Measurements from ENCODE around the gene POLDIP2. TPM values are rescaled to one million over a fixed set of nuclear protein-coding genes. Genes with fewer than 3 reads are reported as not detected.

Gene POLDIP2
- total and polyA plus RNA-seq, 2 of the 13 experiments (the other 11 are each of a cell fraction or from before 2014, with no cell fraction given) = 85.9 to 114 TPM

- H3K4me3 ChIP-seq (replicated peaks in 1 of 3; ENCODE audit: insufficient read depth in 1 of 3, low read depth in 2 of 3, low read length in 3 of 3) = no peak overlapping the region
- H3K27me3 ChIP-seq (ENCODE audit: control insufficient read depth in 1 of 2, insufficient read depth in 2 of 2, low read length in 2 of 2) = no peaks in the 10 kb centered on the region; a peak in 1 of 5 replicates
- BruUV-seq (replicated peaks) = no TSS peak
- in situ Hi-C loops (cut with HindIII; ENCODE audit: extremely low pct_ligation_motif_present, low pct_unique_long_range_greater_than_20kb) = no loop called here
- no CpG with 5 or more reads among the region's 1 CpG for WGBS (ENCODE audit: low lambda C conversion rate)
- peak overlapping the region; percentile 96; the same call in 1 of the 2 replicates for H3K4me2 ChIP-seq (ENCODE audit: low read depth, low read length)
- intact Hi-C loops (cut with micrococcal nuclease; ENCODE audit: unreplicated experiment) = no loop called here
- H3K27ac ChIP-seq (ENCODE audit: extremely low read length, insufficient read depth, low read length) = no peak overlapping the region
- H3K79me2 ChIP-seq (ENCODE audit: insufficient read depth, low read length) = peaks cover 50% of the 10 kb centered on the region
- H3K4me1 ChIP-seq (ENCODE audit: insufficient read depth, low read length) = peaks cover 55% of the 10 kb centered on the region
- ATAC-seq (no peak), FAIRE-seq (no peak), DNase-seq (ENCODE audit: low spot score) (no peak)
- no peak overlapping the region for H2AFZ ChIP-seq (ENCODE audit: low read length)
- H3K9me3 ChIP-seq (ENCODE audit: low read length) = no peaks in the 10 kb centered on the region
- TF ChIP-seq SMYD3 (CRISPR knock-in tag; IDR thresholded peaks at IDR 0.05) (no peak), TBL1XR1 (IDR thresholded peaks at IDR 0.05; ENCODE audit: borderline replicate concordance, low read length, partially characterized antibody) (no peak), MYPOP (CRISPR knock-in tag; IDR thresholded peaks at IDR 0.05) (no peak), ZNF761 (CRISPR knock-in tag; conservative IDR thresholded peaks at IDR 0.05) (no peak), ARID2 (CRISPR knock-in tag; IDR thresholded peaks at IDR 0.05; ENCODE audit: borderline replicate concordance) (no peak)
- TF ChIP-seq, protein P1, sequence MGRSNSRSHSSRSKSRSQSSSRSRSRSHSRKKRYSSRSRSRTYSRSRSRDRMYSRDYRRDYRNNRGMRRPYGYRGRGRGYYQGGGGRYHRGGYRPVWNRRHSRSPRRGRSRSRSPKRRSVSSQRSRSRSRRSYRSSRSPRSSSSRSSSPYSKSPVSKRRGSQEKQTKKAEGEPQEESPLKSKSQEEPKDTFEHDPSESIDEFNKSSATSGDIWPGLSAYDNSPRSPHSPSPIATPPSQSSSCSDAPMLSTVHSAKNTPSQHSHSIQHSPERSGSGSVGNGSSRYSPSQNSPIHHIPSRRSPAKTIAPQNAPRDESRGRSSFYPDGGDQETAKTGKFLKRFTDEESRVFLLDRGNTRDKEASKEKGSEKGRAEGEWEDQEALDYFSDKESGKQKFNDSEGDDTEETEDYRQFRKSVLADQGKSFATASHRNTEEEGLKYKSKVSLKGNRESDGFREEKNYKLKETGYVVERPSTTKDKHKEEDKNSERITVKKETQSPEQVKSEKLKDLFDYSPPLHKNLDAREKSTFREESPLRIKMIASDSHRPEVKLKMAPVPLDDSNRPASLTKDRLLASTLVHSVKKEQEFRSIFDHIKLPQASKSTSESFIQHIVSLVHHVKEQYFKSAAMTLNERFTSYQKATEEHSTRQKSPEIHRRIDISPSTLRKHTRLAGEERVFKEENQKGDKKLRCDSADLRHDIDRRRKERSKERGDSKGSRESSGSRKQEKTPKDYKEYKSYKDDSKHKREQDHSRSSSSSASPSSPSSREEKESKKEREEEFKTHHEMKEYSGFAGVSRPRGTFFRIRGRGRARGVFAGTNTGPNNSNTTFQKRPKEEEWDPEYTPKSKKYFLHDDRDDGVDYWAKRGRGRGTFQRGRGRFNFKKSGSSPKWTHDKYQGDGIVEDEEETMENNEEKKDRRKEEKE (IDR thresholded peaks at IDR 0.05) = no peak
- CTCF ChIA-PET (ENCODE audit: low intra/inter-chr PET ratio, low total read pairs) = no interaction called here
- no peaks in the 10 kb centered on the region for H4K20me1 ChIP-seq (ENCODE audit: insufficient read depth, low read length)
- no peak overlapping the region for H3K9ac ChIP-seq (ENCODE audit: insufficient read depth, low read depth, low read length)
- POLR2A ChIA-PET = interaction anchor here (1.4 to 1.6 kb wide), 2 partner anchors 12 to 24 kb away, joined by 3 to 6 read pairs; partner anchors contain the start of gene POLDIP2
- H3K36me3 ChIP-seq (replicated peaks in 1 of 2; ENCODE audit: control insufficient read depth in 1 of 2, insufficient read depth in 2 of 2, low read length in 2 of 2) = peaks cover 8 to 25% of the 10 kb centered on the region in 2 experiments
These were observed 24.1 kb downstream of the POLDIP2 start for GRCh38 chr17:28333083-28333746.
